Cardiac septum (tissue), 1 donor: ENCODE results near the gene NOCT. TPM values are rescaled to one million over a fixed set of nuclear protein-coding genes. Genes with fewer than 3 reads are reported as not detected.
"Not testable (repeated sequence)": the region's sequence is repeated elsewhere in the genome, so short reads cannot be mapped to it uniquely, and the experiment has no call there.

Experiments used
- DNase-seq: peaks from one replicate; pipeline ENCODE4 v3.0.0-alpha.2; 2020; ENCODE audit warnings: low spot score
- intact Hi-C: fragments of 100-400 bp; cut with DNase I; formaldehyde crosslinking; loops from one replicate; pipeline ENCODE4 v1.14.0; 2022
- total RNA-seq: library from RNA; stranded (reverse); fragmentation: NEBNext Ultra II Directional; extraction: Animal tissue kit (Norgen Biotek cat#: 25700); gene quantifications from one replicate; pipeline ENCODE4 v1.2.1, GENCODE V29; 2021
- donor health status: DM: no; HTN: no; CAD: no.

NOCT gene
- total RNA-seq, 1 donor from 2014 or later: 7.3 TPM

GRCh38 chr4:139036885-139037284 lies 21.3 kb downstream of the NOCT start:
- DNase-seq: no peak
- intact Hi-C loops: loop anchor here (10.0 kb wide), 1 partner anchor 598 kb away; no protein-coding TSS in a partner anchor

GRCh38 chr4:139038874-139039443 lies 23.4 kb downstream of the NOCT start:
- intact Hi-C loops: loop anchor here (10.0 kb wide), 1 partner anchor 596 kb away; no protein-coding TSS in a partner anchor
- no peak for DNase-seq

- no peak for DNase-seq
These were observed 27.4 kb downstream of the NOCT start for GRCh38 chr4:139042981-139043460.

GRCh38 chr4:139044291-139044690 lies 28.7 kb downstream of the NOCT start:
- intact Hi-C loops: no loop called here
- DNase-seq: no peak

More at GRCh38 chr4:139042981-139043460, 27.4 kb downstream of the NOCT start:
- intact Hi-C loops: no loop called here

GRCh38 chr4:139048026-139048425 lies 32.4 kb downstream of the NOCT start:
- no peak for DNase-seq
- intact Hi-C loops: no loop called here

- intact Hi-C loops: no loop called here
These were observed 34.9 kb downstream of the NOCT start for GRCh38 chr4:139050446-139050845.

GRCh38 chr4:139053909-139054308 lies 38.3 kb downstream of the NOCT start:
- intact Hi-C loops: no loop called here
- no peak for DNase-seq

More at GRCh38 chr4:139050446-139050845, 34.9 kb downstream of the NOCT start:
- DNase-seq: no peak

- DNase-seq: no peak
- intact Hi-C loops: no loop called here
These were observed 39.4 kb downstream of the NOCT start for GRCh38 chr4:139054791-139055505.

- intact Hi-C loops, DNase-seq: not testable (repeated sequence)
These were observed 43.4 kb downstream of the NOCT start for GRCh38 chr4:139059026-139059425.

- no peak for DNase-seq
- intact Hi-C loops: no loop called here
These were observed 45.0 kb downstream of the NOCT start for GRCh38 chr4:139060591-139060990.

- DNase-seq: no peak
- intact Hi-C loops: no loop called here
These were observed 60.6 kb downstream of the NOCT start for GRCh38 chr4:139076016-139076744.

- no peak for DNase-seq
- intact Hi-C loops: no loop called here
These were observed 62.2 kb downstream of the NOCT start for GRCh38 chr4:139077567-139078355.

GRCh38 chr4:139078926-139079325 lies 63.3 kb downstream of the NOCT start:
- DNase-seq: no peak
- intact Hi-C loops: no loop called here

GRCh38 chr4:139082750-139083606 lies 67.4 kb downstream of the NOCT start:
- DNase-seq: peak; percentile 96
- intact Hi-C loops: loop anchor here (1.0 to 2.0 kb wide), 2 partner anchors 52 to 212 kb away; no protein-coding TSS in a partner anchor

- peak; percentile 83 for DNase-seq
- intact Hi-C loops: loop anchor here (2.0 kb wide), 1 partner anchor 53 kb away; no protein-coding TSS in a partner anchor
These were observed 68.0 kb downstream of the NOCT start for GRCh38 chr4:139083607-139083955.

GRCh38 chr4:139083956-139084803 lies 68.6 kb downstream of the NOCT start:
- DNase-seq: peak; percentile 93
- intact Hi-C loops: loop anchor here (2.0 kb wide), 3 partner anchors 53 to 217 kb away; partner anchors contain the start of genes ELF2 and NAA15

GRCh38 chr4:139084804-139085093 lies 69.2 kb downstream of the NOCT start:
- DNase-seq: no peak
- intact Hi-C loops: loop anchor here (2.0 kb wide), 2 partner anchors 92 to 216 kb away; partner anchors contain the start of genes ELF2 and NAA15

- DNase-seq: no peak
- intact Hi-C loops: loop anchor here (2.0 kb wide), 2 partner anchors 92 to 216 kb away; partner anchors contain the start of genes ELF2 and NAA15
These were observed 69.6 kb downstream of the NOCT start for GRCh38 chr4:139085141-139085540.
